Measurements from ENCODE around the gene NTRK3. TPM values are rescaled to one million over a fixed set of nuclear protein-coding genes. Genes with fewer than 3 reads are reported as not detected.

Gene NTRK3
- total RNA-seq, 2 experiments from 2014 or later: 0.78 TPM; not detected in 1

DNA sequence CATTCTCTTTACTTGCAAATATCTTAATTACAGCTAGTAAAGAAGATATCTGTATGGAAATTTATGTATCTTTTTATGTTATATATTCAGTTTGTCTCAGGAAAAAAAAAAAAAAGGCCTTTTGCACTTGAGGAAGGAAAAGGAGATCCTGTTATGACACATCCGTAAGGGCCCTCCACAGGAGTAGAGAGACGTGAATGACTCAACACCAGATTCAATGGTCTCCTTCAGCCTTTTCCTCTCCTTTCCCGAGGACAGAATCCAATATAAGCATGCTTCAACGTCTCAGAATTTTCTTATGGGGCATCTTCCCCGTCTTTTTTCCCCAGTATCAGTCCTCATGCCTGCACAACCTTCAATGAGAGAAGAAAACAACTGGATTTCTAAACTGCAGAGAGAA is 340.3 kb downstream of the NTRK3 start:
- H3K9me3 ChIP-seq (ENCODE audit: control insufficient read depth in 1 of 2, insufficient read depth in 1 of 2, low read length in 2 of 2): no peaks in the 10 kb centered on the region
- no peaks in the 10 kb centered on the region for H3K36me3 ChIP-seq (ENCODE audit: insufficient read depth, low read length)
- no peak overlapping the region for H3K4me3 ChIP-seq (ENCODE audit: low read length)
- no peaks in the 10 kb centered on the region for H3K4me1 ChIP-seq (ENCODE audit: insufficient read depth, low read length)
- no peak overlapping the region for H3K27ac Mint-ChIP-seq
- no peaks in the 10 kb centered on the region for H3K27me3 ChIP-seq (ENCODE audit: control insufficient read depth in 1 of 2, insufficient read depth in 2 of 2, low read length in 2 of 2)
- H3K36me3 Mint-ChIP-seq (ENCODE audit: low read depth): no peaks in the 10 kb centered on the region
- ChIA-PET CTCF (no interaction called here), POLR2A (no interaction called here)
- no peak overlapping the region for H3K27ac ChIP-seq (ENCODE audit: low read depth in 1 of 2, low read length in 2 of 2)
- intact Hi-C loops (cut with DNase I, micrococcal nuclease): no loop called here
- no peaks in the 10 kb centered on the region for H3K4me1 Mint-ChIP-seq (ENCODE audit: low read depth)
- H3K4me3 Mint-ChIP-seq: no peak overlapping the region
- no peaks in the 10 kb centered on the region for H3K27me3 Mint-ChIP-seq
- no peak for DNase-seq
- no peak for TF ChIP-seq CTCF (IDR thresholded peaks at IDR 0.05)
- no peaks in the 10 kb centered on the region for H3K9me3 Mint-ChIP-seq
- no peak for ATAC-seq (ENCODE audit: poor library complexity)

GRCh38 chr15:87910301-87910700 is 346.2 kb downstream of the NTRK3 start:
- intact Hi-C loops (cut with DNase I, micrococcal nuclease): no loop called here
- CTCF ChIA-PET: no interaction called here
- POLR2A ChIA-PET: no interaction called here

DNA sequence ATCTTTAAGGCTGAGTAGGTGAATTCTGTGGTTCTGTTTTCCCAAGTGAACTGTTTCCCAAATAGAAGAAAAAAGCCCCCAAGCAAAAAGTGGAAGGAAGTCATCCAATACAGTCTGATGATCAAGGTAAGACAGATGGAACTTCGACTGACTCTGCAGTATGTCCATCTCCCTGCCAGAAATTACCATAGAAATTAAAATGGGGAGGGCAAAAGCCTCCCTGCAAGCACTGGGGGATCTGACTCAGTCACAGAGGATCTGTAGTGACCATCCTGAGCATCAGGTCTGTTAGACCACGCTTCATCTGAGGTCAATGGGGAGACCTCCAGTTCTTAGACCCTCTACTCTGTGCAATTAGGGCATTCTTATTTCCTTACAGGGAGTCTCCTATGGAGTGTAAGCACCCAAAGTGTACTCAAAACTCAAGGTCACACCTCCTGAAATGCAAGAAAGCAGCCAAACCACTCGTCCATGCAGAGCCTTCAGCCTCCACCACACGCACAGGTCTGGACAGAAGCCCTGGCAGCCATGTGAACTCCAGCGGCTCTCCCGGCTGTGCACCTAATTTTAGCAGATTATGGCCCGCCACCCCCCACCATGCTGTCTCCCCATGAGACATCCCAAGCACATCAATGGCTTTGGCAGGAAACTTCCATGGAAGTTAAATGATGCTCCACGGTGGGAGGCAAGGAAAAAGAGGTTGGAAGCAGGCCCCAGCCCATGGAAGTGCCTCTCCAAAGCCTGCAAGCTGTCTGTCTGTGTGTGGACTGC is 348.7 kb downstream of the NTRK3 start:
- Histone ChIP-seq H3K4me1 (ENCODE audit: insufficient read depth, low read length) (no peaks in the 10 kb centered on the region), H3K9me3 (ENCODE audit: control insufficient read depth in 1 of 2, insufficient read depth in 1 of 2, low read length in 2 of 2) (peaks cover 0 to 9% of the 10 kb centered on the region in 2 experiments), H3K36me3 (ENCODE audit: insufficient read depth, low read length) (no peaks in the 10 kb centered on the region), H3K4me3 (ENCODE audit: low read length) (no peak overlapping the region), H3K27me3 (ENCODE audit: control insufficient read depth in 1 of 2, insufficient read depth in 2 of 2, low read length in 2 of 2) (no peaks in the 10 kb centered on the region), H3K27ac (ENCODE audit: low read depth in 1 of 2, low read length in 2 of 2) (no peak overlapping the region)
- H3K4me1 Mint-ChIP-seq (ENCODE audit: low read depth): no peaks in the 10 kb centered on the region
- TF ChIP-seq CTCF (IDR thresholded peaks at IDR 0.05): no peak
- POLR2A ChIA-PET: no interaction called here
- no peaks in the 10 kb centered on the region for H3K27me3 Mint-ChIP-seq
- no peak overlapping the region for H3K27ac Mint-ChIP-seq
- ATAC-seq (ENCODE audit: poor library complexity): no peak
- CTCF ChIA-PET: no interaction called here
- H3K9me3 Mint-ChIP-seq: no peaks in the 10 kb centered on the region
- no peak for DNase-seq
- no peak overlapping the region for H3K4me3 Mint-ChIP-seq
- intact Hi-C loops (cut with DNase I, micrococcal nuclease): no loop called here
- H3K36me3 Mint-ChIP-seq (ENCODE audit: low read depth): no peaks in the 10 kb centered on the region

More at GRCh38 chr15:87910301-87910700, 346.2 kb downstream of the NTRK3 start:
- DNase-seq (no peak), ATAC-seq (ENCODE audit: poor library complexity) (no peak)
- Mint-ChIP-seq H3K27me3 (no peaks in the 10 kb centered on the region), H3K27ac (no peak overlapping the region), H3K4me3 (no peak overlapping the region), H3K36me3 (ENCODE audit: low read depth) (no peaks in the 10 kb centered on the region), H3K9me3 (no peaks in the 10 kb centered on the region), H3K4me1 (ENCODE audit: low read depth) (no peaks in the 10 kb centered on the region)
- Histone ChIP-seq H3K9me3 (ENCODE audit: control insufficient read depth in 1 of 2, insufficient read depth in 1 of 2, low read length in 2 of 2) (peaks cover 0 to 9% of the 10 kb centered on the region in 2 experiments), H3K36me3 (ENCODE audit: insufficient read depth, low read length) (no peaks in the 10 kb centered on the region), H3K27ac (ENCODE audit: low read depth in 1 of 2, low read length in 2 of 2) (no peak overlapping the region), H3K27me3 (ENCODE audit: control insufficient read depth in 1 of 2, insufficient read depth in 2 of 2, low read length in 2 of 2) (no peaks in the 10 kb centered on the region), H3K4me1 (ENCODE audit: insufficient read depth, low read length) (no peaks in the 10 kb centered on the region), H3K4me3 (ENCODE audit: low read length) (no peak overlapping the region)
- TF ChIP-seq CTCF (IDR thresholded peaks at IDR 0.05): no peak

Measured in CD4-positive, alpha-beta T cell (primary cell).